GM23338 (cell line): ENCODE results near the gene PLPPR3. TPM values are rescaled to one million over a fixed set of nuclear protein-coding genes. Genes with fewer than 3 reads are reported as not detected.

Experiments
- CREB1 ChIP-seq: fragments of 250-450 bp; sonication (Bioruptor Pico); IDR thresholded peaks from 2 replicates; pipeline ENCODE4 v1.5.0; 2020; ENCODE audit warnings: low read depth, mild to moderate bottlenecking, moderate library complexity
- EZH2 ChIP-seq: fragments of 200-600 bp; sonication (generic); IDR thresholded peaks from one replicate; pipeline ENCODE4 v1.8.0; 2017; ENCODE audit warnings: antibody characterized with exemption, mild to moderate bottlenecking, low read depth; ENCODE audit not compliant: unreplicated experiment
- EZH2phosphoT487 ChIP-seq: fragments of 200-600 bp; sonication (generic); IDR thresholded peaks from one replicate; pipeline ENCODE4 v1.8.1; 2018; ENCODE audit warnings: antibody characterized with exemption; ENCODE audit not compliant: unreplicated experiment
- NANOG ChIP-seq: IDR thresholded peaks from 2 replicates; pipeline ENCODE4 v1.6.1; 2016; ENCODE audit warnings: antibody characterized with exemption, borderline replicate concordance
- ZNF114 ChIP-seq: fragments of 250-450 bp; sonication (Bioruptor Pico); IDR thresholded peaks from 2 replicates; pipeline ENCODE4 v1.5.0; 2020; ENCODE audit warnings: mild to moderate bottlenecking, moderate library complexity
- polyA plus RNA-seq: library from polyadenylated mRNA; unstranded; fragments of >200 nt; fragmentation: Nextera tagmentation; extraction: Ambion mirVana; gene quantifications from 2 replicates; pipeline ENCODE4 v1.2.1, GENCODE V29; 2016
- total RNA-seq: library from RNA; depleted of rRNA; stranded (reverse); fragments of >200 nt; shearing (Covaris generic); gene quantifications from 2 replicates; pipeline ENCODE4 v1.2.3, GENCODE V29; 2014
- TF ChIP-seq, protein P1 (sequence below): fragments of 250-450 bp; sonication (Bioruptor Pico); IDR thresholded peaks from 2 replicates; pipeline ENCODE4 v1.5.0; 2020; ENCODE audit warnings: mild to moderate bottlenecking, moderate library complexity
- TF ChIP-seq, protein P2 (sequence below), 2 experiments: fragments of 200-600 bp in 1 of 2; sonication (generic) in 1 of 2; conservative IDR thresholded peaks; 2 replicates each; pipeline versions ENCODE4 v1.5.1 to v1.6.1; 2016 to 2017; ENCODE audit warnings: antibody characterized with exemption in 2 of 2, low read depth in 2 of 2, mild to moderate bottlenecking in 2 of 2, moderate library complexity in 1 of 2

Gene PLPPR3
- total and polyA plus RNA-seq, 2 experiments from 2014 or later: 14.8 to 81.1 TPM

DNA sequence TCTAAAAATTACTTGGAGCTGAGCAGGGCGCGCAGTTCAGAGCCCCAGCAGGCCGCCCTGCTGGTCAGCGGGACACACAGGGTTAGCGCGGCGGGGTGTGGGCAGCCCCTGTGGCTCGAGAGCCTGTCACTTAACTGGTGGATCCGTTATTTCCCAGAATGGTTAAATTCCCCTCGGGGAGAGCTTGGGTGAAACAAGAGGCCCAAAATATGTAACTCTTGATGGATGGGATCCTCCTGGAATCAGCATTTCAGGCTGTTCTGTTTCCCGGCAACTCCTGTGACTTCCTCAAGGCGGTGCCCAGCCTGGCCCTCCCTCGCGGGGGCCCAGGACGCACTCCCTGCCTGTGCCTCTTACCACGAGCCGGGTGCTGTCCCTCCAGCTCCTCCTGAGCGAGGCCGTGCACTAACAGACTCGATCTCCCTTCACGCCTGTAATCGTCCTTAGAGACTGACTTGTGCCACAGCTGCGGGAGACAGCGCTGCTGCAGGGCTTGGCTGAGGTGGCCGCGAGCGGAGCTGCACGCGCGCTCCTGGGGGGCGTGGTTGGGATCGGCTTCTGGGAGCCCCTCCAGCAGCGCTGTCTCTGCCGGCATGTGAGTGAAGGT lies 14.8 kb downstream of the PLPPR3 start (continued):
- TF ChIP-seq, protein P1, sequence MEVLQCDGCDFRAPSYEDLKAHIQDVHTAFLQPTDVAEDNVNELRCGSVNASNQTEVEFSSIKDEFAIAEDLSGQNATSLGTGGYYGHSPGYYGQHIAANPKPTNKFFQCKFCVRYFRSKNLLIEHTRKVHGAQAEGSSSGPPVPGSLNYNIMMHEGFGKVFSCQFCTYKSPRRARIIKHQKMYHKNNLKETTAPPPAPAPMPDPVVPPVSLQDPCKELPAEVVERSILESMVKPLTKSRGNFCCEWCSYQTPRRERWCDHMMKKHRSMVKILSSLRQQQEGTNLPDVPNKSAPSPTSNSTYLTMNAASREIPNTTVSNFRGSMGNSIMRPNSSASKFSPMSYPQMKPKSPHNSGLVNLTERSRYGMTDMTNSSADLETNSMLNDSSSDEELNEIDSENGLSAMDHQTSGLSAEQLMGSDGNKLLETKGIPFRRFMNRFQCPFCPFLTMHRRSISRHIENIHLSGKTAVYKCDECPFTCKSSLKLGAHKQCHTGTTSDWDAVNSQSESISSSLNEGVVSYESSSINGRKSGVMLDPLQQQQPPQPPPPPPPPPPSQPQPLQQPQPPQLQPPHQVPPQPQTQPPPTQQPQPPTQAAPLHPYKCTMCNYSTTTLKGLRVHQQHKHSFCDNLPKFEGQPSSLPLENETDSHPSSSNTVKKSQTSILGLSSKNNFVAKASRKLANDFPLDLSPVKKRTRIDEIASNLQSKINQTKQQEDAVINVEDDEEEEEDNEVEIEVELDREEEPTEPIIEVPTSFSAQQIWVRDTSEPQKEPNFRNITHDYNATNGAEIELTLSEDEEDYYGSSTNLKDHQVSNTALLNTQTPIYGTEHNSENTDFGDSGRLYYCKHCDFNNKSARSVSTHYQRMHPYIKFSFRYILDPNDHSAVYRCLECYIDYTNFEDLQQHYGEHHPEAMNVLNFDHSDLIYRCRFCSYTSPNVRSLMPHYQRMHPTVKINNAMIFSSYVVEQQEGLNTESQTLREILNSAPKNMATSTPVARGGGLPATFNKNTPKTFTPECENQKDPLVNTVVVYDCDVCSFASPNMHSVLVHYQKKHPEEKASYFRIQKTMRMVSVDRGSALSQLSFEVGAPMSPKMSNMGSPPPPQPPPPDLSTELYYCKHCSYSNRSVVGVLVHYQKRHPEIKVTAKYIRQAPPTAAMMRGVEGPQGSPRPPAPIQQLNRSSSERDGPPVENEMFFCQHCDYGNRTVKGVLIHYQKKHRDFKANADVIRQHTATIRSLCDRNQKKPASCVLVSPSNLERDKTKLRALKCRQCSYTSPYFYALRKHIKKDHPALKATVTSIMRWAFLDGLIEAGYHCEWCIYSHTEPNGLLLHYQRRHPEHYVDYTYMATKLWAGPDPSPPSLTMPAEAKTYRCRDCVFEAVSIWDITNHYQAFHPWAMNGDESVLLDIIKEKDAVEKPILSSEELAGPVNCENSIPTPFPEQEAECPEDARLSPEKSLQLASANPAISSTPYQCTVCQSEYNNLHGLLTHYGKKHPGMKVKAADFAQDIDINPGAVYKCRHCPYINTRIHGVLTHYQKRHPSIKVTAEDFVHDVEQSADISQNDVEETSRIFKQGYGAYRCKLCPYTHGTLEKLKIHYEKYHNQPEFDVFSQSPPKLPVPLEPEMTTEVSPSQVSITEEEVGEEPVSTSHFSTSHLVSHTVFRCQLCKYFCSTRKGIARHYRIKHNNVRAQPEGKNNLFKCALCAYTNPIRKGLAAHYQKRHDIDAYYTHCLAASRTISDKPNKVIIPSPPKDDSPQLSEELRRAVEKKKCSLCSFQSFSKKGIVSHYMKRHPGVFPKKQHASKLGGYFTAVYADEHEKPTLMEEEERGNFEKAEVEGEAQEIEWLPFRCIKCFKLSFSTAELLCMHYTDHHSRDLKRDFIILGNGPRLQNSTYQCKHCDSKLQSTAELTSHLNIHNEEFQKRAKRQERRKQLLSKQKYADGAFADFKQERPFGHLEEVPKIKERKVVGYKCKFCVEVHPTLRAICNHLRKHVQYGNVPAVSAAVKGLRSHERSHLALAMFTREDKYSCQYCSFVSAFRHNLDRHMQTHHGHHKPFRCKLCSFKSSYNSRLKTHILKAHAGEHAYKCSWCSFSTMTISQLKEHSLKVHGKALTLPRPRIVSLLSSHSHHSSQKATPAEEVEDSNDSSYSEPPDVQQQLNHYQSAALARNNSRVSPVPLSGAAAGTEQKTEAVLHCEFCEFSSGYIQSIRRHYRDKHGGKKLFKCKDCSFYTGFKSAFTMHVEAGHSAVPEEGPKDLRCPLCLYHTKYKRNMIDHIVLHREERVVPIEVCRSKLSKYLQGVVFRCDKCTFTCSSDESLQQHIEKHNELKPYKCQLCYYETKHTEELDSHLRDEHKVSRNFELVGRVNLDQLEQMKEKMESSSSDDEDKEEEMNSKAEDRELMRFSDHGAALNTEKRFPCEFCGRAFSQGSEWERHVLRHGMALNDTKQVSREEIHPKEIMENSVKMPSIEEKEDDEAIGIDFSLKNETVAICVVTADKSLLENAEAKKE: no peak
- TF ChIP-seq CREB1 (CRISPR knock-in tag): no peak
- TF ChIP-seq, protein P2, sequence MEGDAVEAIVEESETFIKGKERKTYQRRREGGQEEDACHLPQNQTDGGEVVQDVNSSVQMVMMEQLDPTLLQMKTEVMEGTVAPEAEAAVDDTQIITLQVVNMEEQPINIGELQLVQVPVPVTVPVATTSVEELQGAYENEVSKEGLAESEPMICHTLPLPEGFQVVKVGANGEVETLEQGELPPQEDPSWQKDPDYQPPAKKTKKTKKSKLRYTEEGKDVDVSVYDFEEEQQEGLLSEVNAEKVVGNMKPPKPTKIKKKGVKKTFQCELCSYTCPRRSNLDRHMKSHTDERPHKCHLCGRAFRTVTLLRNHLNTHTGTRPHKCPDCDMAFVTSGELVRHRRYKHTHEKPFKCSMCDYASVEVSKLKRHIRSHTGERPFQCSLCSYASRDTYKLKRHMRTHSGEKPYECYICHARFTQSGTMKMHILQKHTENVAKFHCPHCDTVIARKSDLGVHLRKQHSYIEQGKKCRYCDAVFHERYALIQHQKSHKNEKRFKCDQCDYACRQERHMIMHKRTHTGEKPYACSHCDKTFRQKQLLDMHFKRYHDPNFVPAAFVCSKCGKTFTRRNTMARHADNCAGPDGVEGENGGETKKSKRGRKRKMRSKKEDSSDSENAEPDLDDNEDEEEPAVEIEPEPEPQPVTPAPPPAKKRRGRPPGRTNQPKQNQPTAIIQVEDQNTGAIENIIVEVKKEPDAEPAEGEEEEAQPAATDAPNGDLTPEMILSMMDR (conservative IDR thresholded peaks at IDR 0.05; ENCODE audit: low read depth in 2 of 2): peak in 1 of 2 experiments; percentile 18; a peak in 1 of 4 replicates
- no peak for TF ChIP-seq EZH2
- no peak for TF ChIP-seq EZH2phosphoT487
- no peak for TF ChIP-seq ZNF114 (CRISPR knock-in tag)
- TF ChIP-seq NANOG: no peak
